ENCODE data around the gene FBRSL1.
"Not testable (repeated sequence)": the region's sequence is repeated elsewhere in the genome, so short reads cannot be mapped to it uniquely, and the experiment has no call there.

Gene FBRSL1

DNA sequence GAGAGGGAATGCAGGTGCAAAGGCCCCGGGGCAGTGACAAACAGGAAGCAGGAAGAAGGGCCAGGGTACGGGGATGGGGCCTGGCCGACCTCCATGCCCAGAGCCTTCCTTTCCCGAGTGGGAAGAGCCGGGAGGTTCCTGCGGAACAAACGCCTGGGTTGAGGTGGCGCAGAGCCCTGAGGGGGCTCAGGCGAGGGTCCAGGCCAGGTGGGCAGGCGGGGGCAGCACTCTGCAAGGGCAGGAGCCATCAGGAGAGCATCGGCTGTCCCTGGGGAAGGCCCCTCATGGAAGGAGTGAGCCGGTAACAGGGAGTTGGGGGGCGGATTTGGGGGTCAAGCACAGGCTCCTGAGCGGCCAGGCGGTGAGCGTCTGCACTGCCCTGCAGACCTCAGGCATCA is 18.1 kb upstream of the FBRSL1 start:
- DNase-seq: no peak

DNA sequence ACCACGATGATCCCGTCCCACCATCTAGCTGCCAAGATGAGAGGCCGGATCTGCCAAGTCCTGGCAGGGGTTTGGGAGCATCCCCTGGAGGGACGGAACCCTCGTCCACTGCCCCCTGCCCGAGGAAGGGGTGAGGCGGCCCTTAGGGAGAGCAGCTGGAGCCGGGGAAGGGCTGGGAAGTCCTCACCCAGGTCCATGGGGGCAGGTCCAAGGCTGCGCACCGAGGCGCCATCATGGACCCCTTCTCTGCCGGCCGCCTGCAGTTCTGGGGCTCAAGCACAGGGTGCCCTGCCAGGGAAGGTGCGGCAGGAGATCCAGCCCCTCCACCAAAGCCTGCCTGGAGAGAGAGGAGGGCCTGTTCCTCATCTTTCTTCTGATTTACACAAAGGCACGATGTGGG is 17.6 kb upstream of the FBRSL1 start:
- DNase-seq: no peak

DNA sequence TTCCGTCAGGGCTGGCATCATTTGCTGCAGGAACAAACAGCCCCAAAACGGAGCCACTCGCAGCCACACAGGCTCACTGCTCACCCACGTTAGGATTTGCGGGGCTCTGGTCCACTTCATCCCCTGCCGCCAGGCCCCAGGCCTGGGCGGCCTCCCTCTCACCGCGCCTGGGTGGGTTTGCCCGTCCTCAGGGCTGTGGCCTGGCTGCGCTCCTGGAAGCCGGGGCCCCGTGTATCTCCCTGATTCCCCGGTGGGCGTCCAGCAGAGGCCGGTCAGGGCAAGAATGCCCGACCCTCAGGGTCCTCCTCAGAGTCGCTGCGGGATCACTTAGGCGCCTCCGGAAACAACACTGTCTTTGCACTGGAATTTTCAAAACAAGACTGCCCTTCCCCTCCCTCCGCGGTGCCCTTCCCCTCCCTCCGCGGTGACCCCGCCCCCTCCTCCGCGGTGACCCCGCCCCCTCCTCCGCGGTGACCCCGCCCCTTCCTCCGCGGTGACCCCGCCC is 15.7 kb upstream of the FBRSL1 start:
- DNase-seq: no peak

DNA sequence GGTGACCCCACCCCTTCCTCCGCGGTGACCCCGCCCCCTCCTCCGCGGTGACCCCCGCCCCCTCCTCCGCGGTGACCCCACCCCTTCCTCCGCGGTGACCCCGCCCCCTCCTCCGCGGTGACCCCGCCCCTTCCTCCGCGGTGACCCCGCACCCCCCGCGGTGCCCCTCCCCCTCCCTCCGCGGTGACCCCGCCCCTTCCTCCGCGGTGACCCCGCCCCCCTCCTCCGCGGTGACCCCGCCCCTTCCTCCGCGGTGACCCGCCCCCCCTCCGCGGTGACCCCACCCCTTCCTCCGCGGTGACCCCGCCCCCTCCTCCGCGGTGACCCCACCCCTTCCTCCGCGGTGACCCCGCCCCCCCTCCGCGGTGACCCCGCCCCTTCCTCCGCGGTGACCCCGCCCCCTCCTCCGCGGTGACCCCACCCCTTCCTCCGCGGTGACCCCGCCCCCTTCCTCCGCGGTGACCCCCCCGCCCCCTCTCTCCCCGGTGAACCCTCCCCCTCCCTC is 15.1 kb upstream of the FBRSL1 start:
- DNase-seq: not testable (repeated sequence)

DNA sequence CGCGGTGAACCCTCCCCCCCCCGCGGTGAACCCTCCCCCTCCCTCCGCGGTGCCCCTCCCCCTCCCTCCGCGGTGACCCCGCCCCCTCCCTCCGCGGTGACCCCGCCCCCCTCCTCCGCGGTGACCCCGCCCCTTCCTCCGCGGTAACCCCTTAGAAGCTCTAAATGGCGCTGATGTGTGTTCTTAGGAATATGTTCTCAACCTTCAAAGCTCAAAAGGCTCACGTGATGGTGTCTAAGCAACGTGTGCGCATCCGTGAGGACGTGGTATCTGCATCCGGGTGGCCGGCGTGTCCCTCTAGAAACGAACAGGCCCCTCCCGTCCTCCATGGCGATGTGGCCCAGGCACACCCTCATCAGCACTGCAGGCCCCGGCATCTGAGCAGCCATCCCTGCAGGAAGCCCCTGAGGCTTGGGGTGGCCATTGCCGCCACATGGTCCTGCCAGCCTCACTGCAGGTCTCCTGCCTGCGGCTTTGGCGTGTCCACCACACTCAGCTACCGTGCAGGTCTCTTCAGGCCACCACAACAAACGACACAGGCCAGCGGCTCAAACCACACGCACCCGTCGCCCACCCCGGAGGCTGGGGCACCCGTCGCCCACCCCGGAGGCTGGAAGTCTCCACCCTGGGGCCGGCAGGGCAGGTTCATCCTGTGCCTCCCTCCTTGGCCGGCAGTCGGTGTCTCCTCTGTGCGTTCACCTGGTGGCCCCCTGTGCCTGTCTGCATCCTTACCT is 14.5 kb upstream of the FBRSL1 start:
- no peak for DNase-seq

DNA sequence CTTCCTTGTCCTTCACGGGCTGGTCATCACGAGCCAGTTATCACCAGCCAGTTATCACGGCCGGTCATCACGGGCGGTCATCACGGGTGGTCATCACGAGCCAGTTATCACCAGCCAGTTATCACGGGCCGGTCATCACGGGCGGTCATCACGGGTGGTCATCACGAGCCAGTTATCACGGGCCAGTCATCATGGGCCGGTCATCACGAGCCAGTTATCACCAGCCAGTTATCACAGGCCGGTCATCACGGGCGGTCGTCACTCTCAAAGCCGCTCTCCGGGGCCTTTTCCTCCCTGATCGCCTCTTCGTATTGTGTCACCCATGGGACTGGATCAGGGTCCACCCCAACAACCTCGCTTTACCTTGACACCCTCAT is 13.9 kb upstream of the FBRSL1 start:
- no peak for DNase-seq

DNA sequence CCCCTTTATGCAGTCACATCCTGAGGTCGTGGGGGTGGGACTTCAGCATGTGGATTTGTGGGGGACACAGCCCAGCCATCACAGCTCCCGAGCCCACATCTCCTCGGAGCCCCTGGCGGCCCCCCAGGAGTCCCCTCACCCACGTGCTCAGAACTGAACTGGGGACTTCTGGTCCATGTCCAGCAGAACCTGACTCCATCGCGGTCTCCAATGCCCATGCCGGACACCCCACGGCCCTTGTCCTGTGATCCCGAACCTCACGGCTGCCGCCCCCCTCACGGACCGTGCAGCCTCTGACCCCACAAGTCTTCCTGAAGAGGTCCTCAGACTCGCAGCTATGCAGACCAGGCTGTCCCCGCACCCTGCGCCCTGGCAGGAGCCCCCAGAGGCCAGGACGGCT is 13.5 kb upstream of the FBRSL1 start:
- DNase-seq: no peak

DNA sequence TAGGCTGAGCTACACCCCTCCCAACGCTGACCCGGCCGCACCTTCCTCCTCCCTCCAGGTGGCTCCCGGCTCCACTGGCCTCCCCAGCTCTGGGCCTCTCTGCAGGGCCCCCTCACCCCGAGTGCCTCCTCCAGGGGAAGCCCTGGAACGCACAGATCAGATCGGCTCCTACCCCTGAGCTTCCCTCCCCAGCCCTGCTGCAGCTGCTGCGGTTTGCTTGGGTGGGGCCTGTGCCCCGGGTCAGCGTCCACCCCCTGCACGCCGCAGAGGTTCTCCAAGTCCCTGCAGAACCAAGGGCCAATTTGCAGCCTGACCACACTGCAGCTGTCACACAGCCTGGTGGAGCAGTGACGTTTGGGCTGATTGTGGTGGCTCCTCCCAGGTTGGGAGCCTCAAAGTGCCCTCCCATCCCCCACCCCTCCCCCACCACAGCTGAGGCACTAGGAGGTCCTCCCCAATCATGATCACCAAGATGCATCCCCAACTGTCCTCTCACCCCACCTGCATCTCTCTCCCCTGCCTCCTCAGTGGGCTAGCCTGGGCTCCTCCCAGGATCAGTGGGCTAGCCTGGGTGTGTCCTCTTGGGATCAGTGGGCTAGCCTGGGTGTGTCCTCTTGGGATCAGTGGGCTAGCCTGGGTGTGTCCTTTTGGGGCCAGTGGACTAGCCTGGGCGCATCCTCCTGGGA is 12.8 kb upstream of the FBRSL1 start:
- DNase-seq: no peak

DNA sequence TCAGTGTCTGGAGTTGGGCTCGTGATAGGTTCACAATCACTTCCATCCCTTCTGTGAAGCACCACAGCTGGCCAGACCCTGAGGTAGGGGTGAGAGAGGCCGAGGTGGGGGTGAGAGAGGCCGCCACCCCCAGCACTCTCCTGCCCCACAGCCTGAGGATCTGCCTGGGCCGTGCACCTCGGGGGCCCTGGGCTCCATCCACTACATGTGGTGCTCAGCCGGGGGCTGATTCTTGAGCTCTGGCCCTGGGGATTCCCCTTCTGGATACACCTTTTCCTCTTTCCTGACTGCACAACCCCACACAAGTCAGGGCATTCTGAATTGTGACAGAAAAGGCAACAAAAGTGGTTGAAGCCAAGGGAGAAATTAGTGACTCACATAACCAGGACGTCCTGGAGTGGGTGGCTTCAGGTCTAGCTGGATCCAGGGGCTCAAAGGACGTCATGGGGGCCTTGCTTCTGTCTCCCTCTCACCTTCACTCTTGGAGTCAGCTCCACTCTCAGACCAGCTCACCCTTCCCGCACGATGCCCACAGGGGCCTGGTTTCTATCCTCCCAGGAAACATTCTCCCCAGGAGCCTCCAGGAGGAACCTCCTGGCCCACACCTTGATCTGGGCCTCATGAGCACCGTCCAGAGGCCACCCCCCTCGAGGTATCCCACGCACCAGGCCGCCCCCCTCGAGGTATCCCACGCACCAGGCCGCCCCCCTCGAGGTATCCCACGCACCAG is 12.1 kb upstream of the FBRSL1 start:
- no peak for DNase-seq

DNA sequence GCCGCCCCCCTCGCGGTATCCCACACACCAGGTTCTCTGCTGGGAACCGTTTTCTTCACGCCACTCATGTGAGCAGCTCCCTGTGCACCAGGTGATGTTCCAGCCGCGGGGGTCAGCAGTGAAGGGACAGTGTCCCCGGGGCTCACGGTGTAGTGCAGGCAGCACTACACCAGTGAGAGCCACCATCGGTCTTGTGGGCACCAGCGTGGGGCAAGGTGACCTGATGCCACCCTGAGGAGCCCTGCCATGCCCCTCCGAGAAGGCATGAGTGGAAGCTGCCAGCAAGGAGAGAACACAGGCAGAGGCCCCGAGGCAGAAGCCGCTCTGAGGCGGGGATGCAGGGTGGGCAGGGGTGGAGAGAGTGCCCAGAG is 11.5 kb upstream of the FBRSL1 start:
- DNase-seq: no peak

DNA sequence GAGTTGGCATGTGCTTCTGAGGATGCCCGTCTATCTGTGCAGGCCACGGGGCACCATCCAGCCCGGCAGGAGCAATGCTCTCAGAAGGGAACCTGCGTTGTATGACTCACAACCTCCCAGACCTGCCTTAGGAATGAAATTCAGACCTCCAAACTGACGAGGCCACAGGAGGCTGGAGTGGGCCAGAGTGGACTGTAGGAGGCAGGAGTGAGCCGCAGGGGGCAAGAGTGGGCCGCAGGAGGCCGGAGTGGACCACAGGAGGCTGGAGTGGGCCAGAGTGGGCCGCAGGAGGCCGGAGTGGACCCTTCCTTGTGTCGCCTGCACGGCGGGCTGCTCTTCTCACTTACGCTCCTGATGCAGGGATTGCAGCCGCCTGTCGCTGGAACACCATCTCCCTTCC is 11.1 kb upstream of the FBRSL1 start:
- no peak for DNase-seq

DNA sequence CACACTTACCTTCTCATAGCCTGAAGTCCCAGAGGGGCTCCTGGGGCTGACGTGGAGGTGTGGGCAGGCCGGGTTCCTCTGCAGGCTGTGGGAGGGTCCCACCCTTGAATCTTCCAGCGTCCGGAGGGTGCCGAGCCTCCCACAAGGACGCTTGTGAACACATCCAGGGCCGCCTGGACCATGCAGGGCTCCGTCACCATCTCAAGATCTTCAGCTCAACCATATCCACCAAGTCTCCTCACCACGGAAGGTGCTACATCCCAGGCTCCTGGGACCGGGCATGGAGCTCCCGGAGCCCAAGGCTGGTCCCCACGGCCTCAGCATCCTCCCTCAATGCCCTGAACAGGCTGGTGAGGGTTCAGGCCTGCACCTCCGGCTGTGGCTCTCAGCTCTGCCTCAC is 10.7 kb upstream of the FBRSL1 start:
- DNase-seq: no peak

DNA sequence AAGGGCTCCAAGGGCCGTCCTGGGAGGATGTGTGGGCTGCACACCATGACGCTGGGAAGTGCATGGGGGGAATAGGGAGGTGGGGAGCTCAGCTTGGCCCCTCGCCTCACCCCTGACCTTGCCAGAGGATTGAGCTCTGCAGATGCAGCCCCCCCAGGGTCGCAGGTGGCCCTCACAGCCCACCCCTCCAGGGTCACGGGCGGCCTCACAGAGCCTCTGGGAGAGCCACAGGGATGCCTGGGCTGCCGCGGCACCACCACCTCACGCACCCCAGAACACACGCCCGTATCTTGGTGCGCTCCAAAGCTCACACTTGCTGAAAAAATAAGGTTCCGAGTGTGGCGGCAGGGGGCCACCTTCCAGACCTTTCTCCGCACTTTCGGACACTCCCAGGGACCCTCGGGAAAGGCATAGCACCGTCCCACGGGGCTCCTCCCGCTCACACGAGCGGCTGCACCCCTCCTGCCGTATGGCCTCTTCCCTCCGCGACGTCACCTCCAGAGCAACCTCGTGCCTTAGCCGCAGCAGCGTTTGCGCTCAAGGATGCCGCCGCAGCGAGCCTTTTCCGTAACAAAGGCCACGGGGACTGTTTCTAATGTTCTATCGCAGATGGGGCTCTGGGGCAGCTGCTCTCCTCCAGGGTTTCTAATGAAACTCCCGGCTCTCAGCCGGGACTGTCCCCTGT is 9.9 kb upstream of the FBRSL1 start:
- no peak for DNase-seq

DNA sequence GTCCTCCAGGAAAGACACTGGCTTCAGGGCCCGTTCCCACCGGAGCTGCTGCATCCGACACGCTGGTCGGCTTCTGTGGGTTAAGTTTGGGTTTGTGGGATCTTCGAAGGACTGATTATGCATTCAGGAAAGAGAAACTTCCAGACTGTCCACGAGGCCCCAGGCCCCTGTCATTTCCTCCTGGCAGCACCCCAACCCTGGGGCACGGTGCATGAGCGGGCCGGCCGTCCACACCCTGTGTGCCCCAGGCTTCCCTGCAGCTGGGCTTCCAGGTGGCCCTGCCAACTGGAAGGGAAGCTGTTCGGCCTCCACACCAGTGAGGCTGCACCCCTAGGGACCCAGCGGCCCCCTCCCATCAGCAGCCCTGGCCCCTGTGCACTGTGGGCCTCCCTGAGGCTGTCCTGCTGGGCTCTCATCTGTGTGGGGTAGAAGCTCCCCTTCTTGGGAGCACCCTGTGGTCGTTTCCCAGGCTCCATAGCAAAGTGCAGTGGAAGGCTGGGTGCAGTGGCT is 9.3 kb upstream of the FBRSL1 start:
- DNase-seq: no peak

DNA sequence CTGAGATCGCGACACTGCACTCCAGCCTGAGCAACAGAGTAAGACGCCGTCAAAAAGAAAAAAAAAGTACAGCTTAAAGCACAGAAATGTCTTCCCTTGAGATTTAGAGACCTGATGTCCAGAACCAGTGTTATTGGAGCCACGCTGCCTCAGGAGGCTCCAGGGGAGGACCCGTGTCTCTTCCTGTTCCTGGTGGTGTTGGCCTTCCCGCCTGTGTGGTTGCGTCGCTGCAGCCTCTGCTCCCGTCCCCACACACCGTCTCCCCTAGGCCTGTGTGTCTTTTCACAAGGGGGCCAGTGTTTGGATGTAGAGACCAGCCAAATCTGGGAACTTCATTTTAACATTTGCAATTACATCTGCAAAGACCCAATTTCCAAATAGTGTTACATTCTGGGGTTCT is 8.6 kb upstream of the FBRSL1 start:
- DNase-seq: no peak

DNA sequence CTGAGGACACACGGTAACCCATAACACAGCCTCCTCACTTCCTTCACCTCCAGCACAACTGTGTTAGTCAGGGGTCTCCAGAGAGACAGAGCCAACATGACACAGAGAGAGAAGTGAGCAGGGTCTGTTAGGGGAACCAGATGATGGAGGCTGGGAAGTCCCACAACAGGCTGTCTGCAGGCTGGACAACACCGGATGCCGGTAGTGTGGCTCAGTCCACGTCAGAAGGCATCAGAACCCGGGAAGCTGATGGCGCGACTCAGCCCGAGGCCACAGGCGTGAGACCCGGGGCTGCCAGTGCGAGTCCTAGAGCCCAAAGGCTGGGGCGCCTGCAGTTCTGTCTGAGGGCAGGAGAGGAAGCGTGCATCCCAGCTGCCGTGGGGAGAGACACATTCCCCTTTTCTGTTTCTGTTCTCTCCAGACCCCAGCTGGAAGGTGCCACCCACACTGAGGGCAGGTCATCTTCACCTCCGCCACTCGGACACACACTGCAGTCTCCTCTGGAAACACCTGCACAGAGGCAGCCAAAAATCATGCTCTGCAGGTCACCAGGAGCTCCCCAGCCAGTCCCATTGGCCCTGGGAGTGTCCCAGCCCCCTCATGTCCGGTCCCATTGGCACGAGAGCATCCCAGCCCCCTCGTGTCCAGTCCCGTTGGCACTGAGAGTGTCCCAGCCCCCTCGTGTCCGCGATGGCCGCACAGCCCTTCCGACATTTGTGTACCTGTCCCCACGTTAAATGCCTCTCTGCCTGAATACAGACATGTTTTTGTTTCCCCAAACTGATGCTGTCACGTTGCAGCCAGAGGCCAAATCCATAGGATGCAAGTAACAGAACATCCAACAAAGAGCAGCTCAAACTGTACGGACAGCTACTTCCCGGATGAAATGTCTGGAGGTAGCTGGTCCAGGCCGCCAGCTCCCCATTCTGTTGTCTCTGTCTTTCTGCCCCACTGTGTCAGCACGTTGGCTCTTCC is 7.9 kb upstream of the FBRSL1 start:
- DNase-seq: no peak

DNA sequence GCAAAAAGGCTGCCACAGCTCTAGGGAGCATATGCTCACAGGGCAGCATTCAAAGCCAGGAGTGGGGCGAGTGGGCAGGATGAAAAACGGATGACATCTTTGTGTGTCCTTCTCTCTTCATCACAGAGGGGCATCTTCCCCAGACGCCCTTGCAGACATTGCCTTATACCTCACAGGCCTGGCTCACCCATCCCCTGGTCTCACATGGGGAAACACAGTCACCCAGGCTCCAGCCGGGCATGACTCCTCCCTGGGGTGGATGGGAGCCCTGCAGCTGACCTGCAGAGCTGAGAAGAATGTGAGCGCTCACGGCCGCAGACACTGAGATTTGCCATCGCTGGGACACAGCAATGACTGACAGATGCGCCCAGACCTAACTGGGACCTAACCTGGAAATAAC is 7.2 kb upstream of the FBRSL1 start:
- DNase-seq: no peak

DNA sequence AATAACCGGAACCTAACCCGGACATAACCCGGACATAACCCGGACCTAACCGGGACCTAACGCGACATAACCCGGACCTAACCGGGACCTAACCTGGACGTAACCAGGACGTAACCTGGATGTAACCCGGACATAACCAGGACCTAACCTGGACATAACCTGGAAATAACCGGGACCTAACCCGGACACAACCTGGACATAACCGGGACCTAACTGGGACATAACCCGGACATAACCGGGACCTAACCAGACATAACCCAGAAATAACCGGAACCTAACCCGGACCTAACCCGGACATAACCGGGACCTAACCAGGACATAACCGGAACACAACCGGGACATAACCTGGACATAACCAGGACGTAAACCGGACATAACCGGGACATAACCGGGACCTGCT is 6.7 kb upstream of the FBRSL1 start:
- DNase-seq: no peak

DNA sequence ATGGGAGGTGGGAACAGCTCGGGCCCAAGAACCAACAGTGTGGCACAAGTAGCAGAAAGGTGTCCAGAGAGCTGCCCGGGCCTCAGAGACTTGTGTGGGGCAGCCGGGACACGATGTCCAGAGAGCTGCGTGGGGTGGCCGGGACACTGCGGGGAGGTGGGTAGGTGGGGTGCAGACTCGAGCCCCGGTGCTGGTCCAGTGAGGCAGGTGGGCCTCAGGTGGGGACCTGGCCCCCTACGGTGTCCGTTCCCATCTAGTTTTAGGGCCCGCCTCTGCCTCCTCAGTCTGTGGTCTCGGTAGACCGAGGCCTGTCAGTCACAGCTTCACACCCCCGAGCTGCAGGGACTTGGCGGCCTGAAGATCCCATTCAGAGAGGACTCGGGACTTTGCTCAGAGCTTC is 6.3 kb upstream of the FBRSL1 start:
- no peak for DNase-seq

DNA sequence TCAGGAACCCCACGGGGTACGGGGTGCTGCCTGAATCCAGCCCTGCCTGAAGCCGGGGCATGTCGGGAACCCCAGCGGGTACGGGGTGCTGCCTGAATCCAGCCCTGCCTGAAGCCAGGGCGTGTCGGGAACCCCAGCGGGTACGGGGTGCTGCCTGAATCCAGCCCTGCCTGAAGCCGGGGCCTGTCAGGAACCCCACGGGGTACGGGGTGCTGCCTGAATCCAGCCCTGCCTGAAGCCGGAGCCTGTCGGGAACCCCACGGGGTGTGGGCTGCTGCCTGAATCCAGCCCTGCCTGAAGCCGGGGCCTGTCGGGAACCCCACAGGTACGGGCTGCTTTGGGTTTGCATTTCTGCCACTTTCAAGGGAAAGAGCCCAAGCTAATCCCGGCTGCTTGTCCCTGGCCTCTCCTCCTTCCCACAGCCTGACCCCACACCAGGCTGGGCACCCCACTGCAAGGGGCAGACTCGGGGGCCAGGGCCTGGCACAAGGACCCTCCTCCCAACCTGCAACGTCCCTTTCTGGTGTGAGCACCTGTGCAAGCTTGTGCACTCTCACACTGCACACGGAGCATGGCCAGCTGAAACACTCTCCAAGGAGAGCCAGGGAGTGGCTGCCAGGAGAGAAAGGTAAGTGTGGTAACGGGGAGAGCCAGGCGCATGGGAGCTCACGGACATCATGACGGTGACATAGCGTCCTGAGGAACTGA is 5.6 kb upstream of the FBRSL1 start:
- no peak for DNase-seq

DNA sequence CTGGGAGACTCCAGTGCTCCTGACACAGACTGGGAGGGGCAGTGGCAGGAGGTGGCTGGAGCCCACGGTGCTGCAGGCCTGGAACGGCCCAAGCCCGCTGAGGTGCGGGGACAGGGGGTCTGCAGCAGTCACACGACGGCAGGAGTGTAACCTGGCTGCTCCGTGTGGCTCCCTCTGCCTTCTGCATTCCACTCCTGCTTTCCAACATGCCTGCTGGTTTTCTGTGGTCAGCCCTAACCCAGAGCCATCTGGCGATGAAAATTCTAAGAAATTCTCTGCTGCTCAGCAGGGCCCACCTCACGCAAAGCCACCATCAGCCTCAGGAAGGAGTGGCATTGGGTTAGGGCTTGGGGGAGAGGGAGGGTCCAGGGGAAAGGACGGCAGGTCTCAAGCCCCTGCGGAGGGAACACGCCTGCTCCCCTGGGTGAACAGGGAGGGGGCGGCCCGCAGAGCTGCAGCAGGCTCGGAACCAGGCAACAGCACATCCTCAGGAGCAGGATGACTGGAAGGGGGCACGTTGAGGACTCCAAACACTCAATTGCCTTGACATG is 5.0 kb upstream of the FBRSL1 start:
- DNase-seq: no peak
